ENCODE results near the gene SREK1. TPM values are rescaled to one million over a fixed set of nuclear protein-coding genes. Genes with fewer than 3 reads are reported as not detected.

The SREK1 gene
- total and polyA plus RNA-seq, 2 donors (not counting 3 experiments of a cell fraction or from before 2014, with no cell fraction given): 27.4 to 78.6 TPM

DNA sequence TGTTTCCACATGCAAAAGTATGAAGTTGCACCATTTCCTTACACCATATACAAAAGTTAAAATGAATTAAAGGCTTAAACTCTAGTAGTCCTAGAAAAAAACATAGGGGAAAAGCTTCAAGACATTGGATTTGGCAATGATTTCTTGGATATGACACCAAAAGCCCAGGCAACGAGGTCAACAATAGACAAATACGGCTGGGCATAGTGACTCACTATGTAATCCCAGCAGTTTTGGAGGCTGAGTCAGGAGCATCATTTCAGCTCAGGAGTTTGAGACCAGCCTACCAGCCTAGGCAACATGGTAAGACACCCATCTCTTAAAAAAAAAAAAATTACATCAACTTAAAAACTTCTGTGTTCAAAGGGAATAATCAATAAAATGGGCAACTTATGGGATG is 30.9 kb upstream of the SREK1 start:
- Histone ChIP-seq H3K4me1 (ENCODE audit: control insufficient read depth, extremely low read depth, insufficient read depth, low read length) (no peaks in the 10 kb centered on the region), H3K4me2 (ENCODE audit: insufficient read depth, low read length) (no peak overlapping the region), H3K36me3 (ENCODE audit: control insufficient read depth in 2 of 2, extremely low read depth in 1 of 2, insufficient read depth in 2 of 2, low read length in 2 of 2) (no peaks in the 10 kb centered on the region), H3K27ac (ENCODE audit: insufficient read depth, low read depth, low read length) (no peak overlapping the region), H3K4me3 (replicated peaks in 1 of 3; ENCODE audit: insufficient read depth in 1 of 3, low read depth in 1 of 3, low read length in 3 of 3) (no peak overlapping the region), H3K9ac (replicated peaks; ENCODE audit: extremely low read depth, insufficient read depth, low read length) (no peak overlapping the region), H3K9me3 (replicated peaks; ENCODE audit: control insufficient read depth, insufficient read depth, low read length) (no peaks in the 10 kb centered on the region), H3K79me2 (ENCODE audit: control insufficient read depth, insufficient read depth, low read length) (no peaks in the 10 kb centered on the region), H4K20me1 (replicated peaks; ENCODE audit: control insufficient read depth, extremely low read depth, insufficient read depth, low read length) (no peaks in the 10 kb centered on the region), H3K9me1 (replicated peaks; ENCODE audit: control insufficient read depth, extremely low read depth, insufficient read depth, low read length) (no peaks in the 10 kb centered on the region), H3K27me3 (ENCODE audit: control insufficient read depth in 2 of 2, insufficient read depth in 2 of 2, low read length in 2 of 2) (no peaks in the 10 kb centered on the region), H2AFZ (ENCODE audit: low read depth, low read length) (no peak overlapping the region)
- FAIRE-seq: no peak
- CTCF ChIA-PET: no interaction called here
- DNase-seq (ENCODE audit: low read depth, low spot score): no peak
- intact Hi-C loops (cut with micrococcal nuclease): no loop called here
- TF ChIP-seq, protein P1, sequence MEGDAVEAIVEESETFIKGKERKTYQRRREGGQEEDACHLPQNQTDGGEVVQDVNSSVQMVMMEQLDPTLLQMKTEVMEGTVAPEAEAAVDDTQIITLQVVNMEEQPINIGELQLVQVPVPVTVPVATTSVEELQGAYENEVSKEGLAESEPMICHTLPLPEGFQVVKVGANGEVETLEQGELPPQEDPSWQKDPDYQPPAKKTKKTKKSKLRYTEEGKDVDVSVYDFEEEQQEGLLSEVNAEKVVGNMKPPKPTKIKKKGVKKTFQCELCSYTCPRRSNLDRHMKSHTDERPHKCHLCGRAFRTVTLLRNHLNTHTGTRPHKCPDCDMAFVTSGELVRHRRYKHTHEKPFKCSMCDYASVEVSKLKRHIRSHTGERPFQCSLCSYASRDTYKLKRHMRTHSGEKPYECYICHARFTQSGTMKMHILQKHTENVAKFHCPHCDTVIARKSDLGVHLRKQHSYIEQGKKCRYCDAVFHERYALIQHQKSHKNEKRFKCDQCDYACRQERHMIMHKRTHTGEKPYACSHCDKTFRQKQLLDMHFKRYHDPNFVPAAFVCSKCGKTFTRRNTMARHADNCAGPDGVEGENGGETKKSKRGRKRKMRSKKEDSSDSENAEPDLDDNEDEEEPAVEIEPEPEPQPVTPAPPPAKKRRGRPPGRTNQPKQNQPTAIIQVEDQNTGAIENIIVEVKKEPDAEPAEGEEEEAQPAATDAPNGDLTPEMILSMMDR (IDR thresholded peaks at IDR 0.05; ENCODE audit: extremely low read depth in 1 of 2, insufficient read depth in 1 of 2, low read depth in 1 of 2, low read length in 2 of 2): no peak
- no peak for TF ChIP-seq MAX (IDR thresholded peaks at IDR 0.05; ENCODE audit: insufficient read depth, insufficient read length)
- no peak for TF ChIP-seq POLR2A (IDR thresholded peaks at IDR 0.05; ENCODE audit: low read depth, low read length)
- no peak for TF ChIP-seq MYC (IDR thresholded peaks at IDR 0.05; ENCODE audit: low read depth, low read length)
- TF ChIP-seq EZH2 (IDR thresholded peaks at IDR 0.05; ENCODE audit: borderline replicate concordance, low read depth, low read length, severe bottlenecking): no peak
- dilution Hi-C loops (cut with MboI; ENCODE audit: extremely low pct_ligation_motif_present, low sequenced_read_pairs): no loop called here
- BruUV-seq (replicated peaks): no TSS peak
- POLR2A ChIA-PET: no interaction called here

DNA sequence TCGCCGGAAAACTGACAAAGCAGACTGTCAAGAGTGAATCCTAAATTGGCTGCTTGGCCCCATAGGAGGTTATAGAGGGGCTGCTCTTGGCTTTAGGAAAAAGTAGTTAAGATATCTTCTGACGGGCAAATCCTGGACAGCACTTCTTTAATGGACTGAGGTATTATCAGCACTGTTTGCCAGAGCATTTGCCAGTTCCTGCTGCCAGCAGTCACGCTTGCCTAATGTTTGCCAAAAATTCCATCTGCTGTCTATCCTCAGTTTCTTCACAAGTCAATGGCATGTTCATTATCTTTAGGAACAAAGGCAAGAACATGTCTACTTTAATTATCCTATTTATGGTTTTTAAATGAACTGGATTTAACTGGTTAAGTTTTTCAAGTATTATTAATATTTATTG is 25.8 kb upstream of the SREK1 start:
- ChIA-PET CTCF (no interaction called here), POLR2A (no interaction called here)
- H3K27me3 ChIP-seq (ENCODE audit: control insufficient read depth in 2 of 2, insufficient read depth in 2 of 2, low read length in 2 of 2): no peaks in the 10 kb centered on the region
- H3K27ac ChIP-seq (ENCODE audit: insufficient read depth, low read depth, low read length): no peak overlapping the region
- FAIRE-seq (no peak), DNase-seq (ENCODE audit: low read depth, low spot score) (no peak)
- H3K36me3 ChIP-seq (ENCODE audit: control insufficient read depth in 2 of 2, extremely low read depth in 1 of 2, insufficient read depth in 2 of 2, low read length in 2 of 2): no peaks in the 10 kb centered on the region
- no peak overlapping the region for H2AFZ ChIP-seq (ENCODE audit: low read depth, low read length)
- H3K9ac ChIP-seq (replicated peaks; ENCODE audit: extremely low read depth, insufficient read depth, low read length): no peak overlapping the region
- H3K79me2 ChIP-seq (ENCODE audit: control insufficient read depth, insufficient read depth, low read length): no peaks in the 10 kb centered on the region
- no peak overlapping the region for H3K4me3 ChIP-seq (replicated peaks in 1 of 3; ENCODE audit: insufficient read depth in 1 of 3, low read depth in 1 of 3, low read length in 3 of 3)
- dilution Hi-C loops (cut with MboI; ENCODE audit: extremely low pct_ligation_motif_present, low sequenced_read_pairs): no loop called here
- no TSS peak for BruUV-seq (replicated peaks)
- no peak for TF ChIP-seq POLR2A (IDR thresholded peaks at IDR 0.05; ENCODE audit: low read depth, low read length)
- TF ChIP-seq JUN (IDR thresholded peaks at IDR 0.05; ENCODE audit: borderline replicate concordance, insufficient read depth, insufficient read length, low read depth): no peak
- no peak for TF ChIP-seq MAX (IDR thresholded peaks at IDR 0.05; ENCODE audit: insufficient read depth, insufficient read length)
- TF ChIP-seq POLR2AphosphoS5 (IDR thresholded peaks at IDR 0.05; ENCODE audit: insufficient read depth, low read depth, low read length): no peak
- TF ChIP-seq FOS (IDR thresholded peaks at IDR 0.05; ENCODE audit: borderline replicate concordance, insufficient read depth, low read length): no peak
- TF ChIP-seq, protein P1 (IDR thresholded peaks at IDR 0.05; ENCODE audit: extremely low read depth in 1 of 2, insufficient read depth in 1 of 2, low read depth in 1 of 2, low read length in 2 of 2): no peak
- no peak for TF ChIP-seq GATA2 (IDR thresholded peaks at IDR 0.05; ENCODE audit: insufficient read depth, insufficient read length, low read depth, low read length)
- no peak for TF ChIP-seq EZH2 (IDR thresholded peaks at IDR 0.05; ENCODE audit: borderline replicate concordance, low read depth, low read length, severe bottlenecking)
- TF ChIP-seq MYC (IDR thresholded peaks at IDR 0.05; ENCODE audit: low read depth, low read length): no peak
- no peaks in the 10 kb centered on the region for H3K4me1 ChIP-seq (ENCODE audit: control insufficient read depth, extremely low read depth, insufficient read depth, low read length)
- intact Hi-C loops (cut with micrococcal nuclease): no loop called here
- H4K20me1 ChIP-seq (replicated peaks; ENCODE audit: control insufficient read depth, extremely low read depth, insufficient read depth, low read length): no peaks in the 10 kb centered on the region
- H3K4me2 ChIP-seq (ENCODE audit: insufficient read depth, low read length): no peak overlapping the region
- H3K9me1 ChIP-seq (replicated peaks; ENCODE audit: control insufficient read depth, extremely low read depth, insufficient read depth, low read length): no peaks in the 10 kb centered on the region
- no peaks in the 10 kb centered on the region for H3K9me3 ChIP-seq (replicated peaks; ENCODE audit: control insufficient read depth, insufficient read depth, low read length)
